K562 (cell line): Measurements from ENCODE around the gene TRMT1. TPM values are rescaled to one million over a fixed set of nuclear protein-coding genes. Genes with fewer than 3 reads are reported as not detected.

Experiments
- ATAC-seq: fragments of 200-7000 bp; cut with Tn5 transposase; 3 replicates; pipeline ENCODE4 v1.9.1; 2020; ENCODE audit warnings: moderate library complexity
- BruUV-seq: library from RNA; stranded (reverse); fragments of 400-500 nt; replicated peaks from 2 replicates; lab custom pipeline; 2021; lab: Mats Ljungman, UMichigan
- CTCF ChIA-PET: fragments of 300-600 bp; formaldehyde crosslinking; extraction: SDS; loops from one replicate; lab custom pipeline; 2021; ENCODE audit warnings: low intra/inter-chr PET ratio; lab: Yijun Ruan, JAX
- POLR2A ChIA-PET: fragments of 300-600, 350-650 bp; sonication (Branson Sonifier 250); formaldehyde crosslinking; extraction: SDS; loops from one replicate; lab custom pipeline; 2021; ENCODE audit warnings: antibody characterized with exemption, inconsistent platforms; lab: Yijun Ruan, JAX
- DNase-seq, 4 experiments: peaks; one replicate each; pipeline versions ENCODE4 v3.0.0 to v3.0.0-alpha.2; 2011 to 2018; ENCODE audit warnings: low spot score in 3 of 4, mixed read lengths in 3 of 4; ENCODE audit errors: extremely low read depth in 1 of 4
- FAIRE-seq: peaks from 2 replicates; lab custom pipeline; 2011; peaks lifted over from hg19 to GRCh38; lab: Jason Lieb, UNC
- H2AFZ ChIP-seq: 2 replicates; pipeline ENCODE4 v1.6.0; 2011; ENCODE audit warnings: low read depth, low read length, control low read depth, inconsistent platforms
- H3K27ac ChIP-seq: fragments of 200-600 bp; 3 replicates; pipeline ENCODE4 v1.8.0; 2011; ENCODE audit warnings: low read depth, mild to moderate bottlenecking, control low read depth, inconsistent platforms, low read length, moderate library complexity, mixed read lengths; ENCODE audit errors: extremely low read depth
- H3K27me3 ChIP-seq, 2 experiments: fragments of 300-600 bp in 1 of 2; 2 replicates in 1 of 2; 3 replicates in 1 of 2; pipeline versions ENCODE4 v1.6.0 to v1.8.0; 2011; ENCODE audit warnings: inconsistent platforms in 2 of 2, low read length in 2 of 2, mild to moderate bottlenecking in 1 of 2, mixed read lengths in 1 of 2, moderate library complexity in 1 of 2; ENCODE audit not compliant: control insufficient read depth in 2 of 2, insufficient read depth in 2 of 2
- H3K36me3 ChIP-seq: fragments of 300-600 bp; 3 replicates; pipeline ENCODE4 v1.8.0; 2011; ENCODE audit warnings: mild to moderate bottlenecking, low read length, inconsistent platforms; ENCODE audit not compliant: control insufficient read depth, insufficient read depth
- H3K4me1 ChIP-seq, 2 experiments: fragments of 200-600 bp in 1 of 2; replicated peaks in 1 of 2; 2 replicates in 1 of 2; 3 replicates in 1 of 2; pipeline versions ENCODE4 v1.5.1 to v1.8.0; 2011; ENCODE audit warnings: inconsistent platforms in 2 of 2, low read length in 2 of 2, mild to moderate bottlenecking in 1 of 2, mixed read lengths in 1 of 2, moderate library complexity in 1 of 2; ENCODE audit not compliant: control insufficient read depth in 2 of 2, insufficient read depth in 2 of 2
- H3K4me2 ChIP-seq: 2 replicates; pipeline ENCODE4 v1.6.1; 2011; ENCODE audit warnings: low read length, control low read depth, inconsistent platforms, mixed read lengths; ENCODE audit not compliant: insufficient read depth
- H3K4me3 ChIP-seq: fragments of 200-600 bp; sonication (generic), shearing (Covaris generic); 2 replicates; pipeline ENCODE4 v1.5.1; 2016; ENCODE audit warnings: control low read depth, inconsistent platforms
- H3K79me2 ChIP-seq: fragments of 200-600 bp; 3 replicates; pipeline ENCODE4 v1.8.0; 2011; ENCODE audit warnings: low read length, inconsistent platforms; ENCODE audit not compliant: control insufficient read depth, insufficient read depth
- H3K9ac ChIP-seq, 2 experiments: 2 replicates each; pipeline versions ENCODE4 v1.6.0 to v1.6.1; 2011; ENCODE audit warnings: low read depth in 2 of 2, low read length in 2 of 2, control low read depth in 1 of 2, inconsistent platforms in 1 of 2, mild to moderate bottlenecking in 1 of 2, mixed read lengths in 1 of 2; ENCODE audit not compliant: insufficient read depth in 1 of 2
- H3K9me1 ChIP-seq: one replicate; pipeline ENCODE4 v1.6.0; 2011; ENCODE audit warnings: inconsistent platforms, mild to moderate bottlenecking, low read length, moderate library complexity; ENCODE audit not compliant: control insufficient read depth, insufficient read depth
- H3K9me3 ChIP-seq: replicated peaks from 2 replicates; pipeline ENCODE4 v1.5.1; 2011; ENCODE audit warnings: low read depth, low read length, inconsistent platforms; ENCODE audit not compliant: control insufficient read depth, insufficient read depth
- H4K20me1 ChIP-seq: replicated peaks from 2 replicates; pipeline ENCODE4 v1.6.1; 2011; ENCODE audit warnings: low read length, inconsistent platforms, mixed read lengths; ENCODE audit not compliant: control insufficient read depth, insufficient read depth
- IFI16 ChIP-seq: fragments of 250-450 bp; sonication (Bioruptor Pico); IDR thresholded peaks from 2 replicates; pipeline ENCODE4 v2.1.2; 2022; ENCODE audit warnings: mild to moderate bottlenecking, inconsistent platforms
- WGBS: fragments of 100-300 bp; shearing (Covaris generic); methylation state at CpG from one replicate; pipeline ENCODE4 v1.1.6; 2016; ENCODE audit warnings: low coverage, mixed read lengths; ENCODE audit not compliant: insufficient coverage; ENCODE audit errors: missing lambda C conversion rate; 5-methylcytosine and 5-hydroxymethylcytosine counted together
- in situ Hi-C: fragments of 300-500 bp; cut with MboI; formaldehyde crosslinking; loops from 4 replicates; pipeline ENCODE4 v1.15.0; 2018; ENCODE audit warnings: inconsistent platforms, mixed read lengths
- intact Hi-C: fragments of 100-400 bp; cut with micrococcal nuclease; formaldehyde crosslinking; loops from 2 replicates; pipeline ENCODE4 v1.14.2; 2022
- polyA plus RNA-seq, 8 experiments: library from polyadenylated mRNA; depleted of rRNA in 4 of 8; stranded (reverse) in 5 of 8; unstranded in 3 of 8; fragments of >200 nt; fragmentation: Nextera tagmentation in 2 of 8; fragmentation: Illumina TruSeq in 1 of 8; extraction: Ambion mirVana in 2 of 8; extraction: Trizol in 1 of 8; gene quantifications; 2 replicates each; pipeline versions ENCODE4 v1.2.1 to v1.2.3, GENCODE V29; 2011 to 2014; ENCODE audit warnings: inconsistent platforms in 1 of 8, missing spikeins in 1 of 8
- total RNA-seq, 7 experiments: library from RNA; depleted of rRNA in 6 of 7; stranded (reverse); fragments of >200 nt in 6 of 7; fragmentation: Illumina TruSeq in 2 of 7; extraction: Trizol in 2 of 7; gene quantifications; 2 replicates each; pipeline versions ENCODE4 v1.2.1 to v1.2.3, GENCODE V29; 2011 to 2021; ENCODE audit warnings: low replicate concordance in 1 of 7
- TF ChIP-seq, protein P1 (sequence below): sonication (generic); formaldehyde crosslinking; IDR thresholded peaks from 2 replicates; pipeline ENCODE4 v1.8.0; 2022; ENCODE audit warnings: missing genetic modification reagents, mild to moderate bottlenecking, moderate library complexity, borderline replicate concordance

Gene TRMT1
- total and polyA plus RNA-seq, 9 of the 15 experiments (the other 6 are each of a cell fraction or from before 2014, with no cell fraction given) = 5.8 to 158 (median 54.3) TPM

DNA sequence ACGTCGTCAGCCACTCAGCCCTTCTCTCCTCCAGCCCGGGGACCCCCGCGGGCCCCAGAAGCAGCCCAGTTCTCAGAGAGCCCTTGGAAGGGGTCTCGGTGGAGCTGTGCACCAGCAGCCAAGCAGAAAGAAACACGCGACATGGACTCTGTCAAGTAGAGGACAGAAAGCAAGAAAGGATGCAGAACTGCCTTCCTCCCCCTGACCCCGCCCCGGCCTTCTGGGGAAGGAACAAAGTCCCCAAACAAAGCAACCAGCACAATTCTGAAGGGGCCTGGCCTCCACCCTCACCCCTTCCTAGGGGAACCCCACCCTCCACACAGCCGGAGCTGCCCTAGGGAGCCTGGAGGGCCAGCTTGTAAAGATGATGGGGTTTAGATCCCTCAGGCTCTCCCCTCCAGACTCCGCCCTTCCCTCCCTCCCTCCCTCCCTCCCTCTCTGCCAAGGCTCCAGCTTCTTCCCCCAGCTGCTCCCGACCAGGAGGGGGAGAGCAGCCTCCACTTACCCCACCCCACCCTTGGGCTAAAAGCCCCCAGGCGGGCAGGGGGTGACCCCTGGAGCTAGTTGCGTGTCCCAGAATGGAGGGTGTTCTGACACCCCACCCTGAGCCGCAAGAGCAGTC, 21.7 kb downstream of the TRMT1 start:
- no peaks in the 10 kb centered on the region for H4K20me1 ChIP-seq
- FAIRE-seq = no peak
- H3K4me1 ChIP-seq = peaks cover 36 to 92% of the 10 kb centered on the region in 2 experiments

More for the DNA sequence above, 21.7 kb downstream of the TRMT1 start:
- H3K9me1 ChIP-seq = no peaks in the 10 kb centered on the region
- CTCF ChIA-PET = interaction anchor here (0.7 to 4.7 kb wide), 6 partner anchors 58 to 714 kb away, joined by 3 to 59 read pairs (median 8); no protein-coding TSS in a partner anchor
- peaks cover 21% of the 10 kb centered on the region for H3K79me2 ChIP-seq
- 62% methylated on average over 14 of the region's 16 CpGs for WGBS
- H3K27ac ChIP-seq = no peak overlapping the region
- in situ Hi-C loops (loop anchor here (5.0 kb wide), 1 partner anchor 118 kb away; no protein-coding TSS in a partner anchor), intact Hi-C loops (loop anchor here (1.0 to 5.0 kb wide), 2 partner anchors 63 to 118 kb away; no protein-coding TSS in a partner anchor)
- H3K9me3 ChIP-seq = no peaks in the 10 kb centered on the region
- POLR2A ChIA-PET = interaction anchor here (0.6 to 2.8 kb wide), 10 partner anchors 12 to 214 kb away, joined by 3 to 17 read pairs (median 5); partner anchors contain the start of gene RAD23A
- H3K9ac ChIP-seq = peak overlapping the region in 1 of 2 experiments; percentile 77; a peak in 2 of 4 replicates
- DNase-seq = peak; percentile 49 to 65 (median 54)
- H3K27me3 ChIP-seq = no peaks in the 10 kb centered on the region
- no TSS peak for BruUV-seq
- H3K4me2 ChIP-seq = no peak overlapping the region
- ATAC-seq = no peak
- H3K36me3 ChIP-seq = peaks cover 17% of the 10 kb centered on the region
- no peak overlapping the region for H2AFZ ChIP-seq
- TF ChIP-seq, protein P1, sequence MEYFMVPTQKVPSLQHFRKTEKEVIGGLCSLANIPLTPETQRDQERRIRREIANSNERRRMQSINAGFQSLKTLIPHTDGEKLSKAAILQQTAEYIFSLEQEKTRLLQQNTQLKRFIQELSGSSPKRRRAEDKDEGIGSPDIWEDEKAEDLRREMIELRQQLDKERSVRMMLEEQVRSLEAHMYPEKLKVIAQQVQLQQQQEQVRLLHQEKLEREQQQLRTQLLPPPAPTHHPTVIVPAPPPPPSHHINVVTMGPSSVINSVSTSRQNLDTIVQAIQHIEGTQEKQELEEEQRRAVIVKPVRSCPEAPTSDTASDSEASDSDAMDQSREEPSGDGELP (CRISPR knock-in tag) = peak; percentile 49; the same call in 1 of the 2 replicates
- no peak for TF ChIP-seq IFI16 (CRISPR knock-in tag)
- TF ChIP-seq, all 486 proteins: peak for 1
- H3K4me3 ChIP-seq = no peak overlapping the region
